Measurements from ENCODE around the gene MKS1.

MKS1 gene

GRCh38 chr17:58215685-58216084 is 3.4 kb downstream of the MKS1 start:
- Histone ChIP-seq H3K9me2 (replicated peaks; ENCODE audit: low read depth, low read length) (no peaks in the 10 kb centered on the region), H4K20me1 (ENCODE audit: insufficient read depth, low read length, poor library complexity, severe bottlenecking) (no peaks in the 10 kb centered on the region), H3K9ac (ENCODE audit: low read depth, low read length, poor library complexity, severe bottlenecking) (no peak overlapping the region), H3K9me3 (ENCODE audit: insufficient read depth, low read depth, low read length) (no peaks in the 10 kb centered on the region), H3K4me1 (ENCODE audit: insufficient read depth, low read length, poor library complexity, severe bottlenecking) (peaks cover 13% of the 10 kb centered on the region), H3K27me3 (ENCODE audit: insufficient read depth, low read length, poor library complexity, severe bottlenecking) (no peaks in the 10 kb centered on the region), H3K79me2 (ENCODE audit: insufficient read depth, low read length) (no peaks in the 10 kb centered on the region), H2AFZ (ENCODE audit: low read length) (no peak overlapping the region), H3K4me2 (ENCODE audit: low read depth, low read length, poor library complexity, severe bottlenecking) (no peak overlapping the region), H3F3A (ENCODE audit: low read depth) (no peaks in the 10 kb centered on the region), H3K4me3 (ENCODE audit: low read length, poor library complexity, severe bottlenecking) (no peak overlapping the region), H3K36me3 (ENCODE audit: insufficient read depth, low read length) (peaks cover 5% of the 10 kb centered on the region; the same call in 1 of the 2 replicates)
- TF ChIP-seq EZH2phosphoT487 (IDR thresholded peaks at IDR 0.05; ENCODE audit: borderline replicate concordance) (no peak), CTCF (conservative IDR thresholded peaks at IDR 0.05; ENCODE audit: low read length) (peak; percentile 33; the same call in 1 of the 2 replicates)

- no peak overlapping the region for H2AFZ ChIP-seq (ENCODE audit: low read length)
- no peak overlapping the region for H3K4me2 ChIP-seq (ENCODE audit: low read depth, low read length, poor library complexity, severe bottlenecking)
- no peaks in the 10 kb centered on the region for H3K9me2 ChIP-seq (replicated peaks; ENCODE audit: low read depth, low read length)
- no peaks in the 10 kb centered on the region for H3F3A ChIP-seq (ENCODE audit: low read depth)
- H3K27me3 ChIP-seq (ENCODE audit: insufficient read depth, low read length, poor library complexity, severe bottlenecking): no peaks in the 10 kb centered on the region
- H4K20me1 ChIP-seq (ENCODE audit: insufficient read depth, low read length, poor library complexity, severe bottlenecking): no peaks in the 10 kb centered on the region
- H3K9ac ChIP-seq (ENCODE audit: low read depth, low read length, poor library complexity, severe bottlenecking): no peak overlapping the region
- H3K4me1 ChIP-seq (ENCODE audit: insufficient read depth, low read length, poor library complexity, severe bottlenecking): no peaks in the 10 kb centered on the region
- H3K36me3 ChIP-seq (ENCODE audit: insufficient read depth, low read length): peaks cover 5% of the 10 kb centered on the region; the same call in 1 of the 2 replicates
- no peaks in the 10 kb centered on the region for H3K79me2 ChIP-seq (ENCODE audit: insufficient read depth, low read length)
- peak; percentile 55 for TF ChIP-seq CTCF (conservative IDR thresholded peaks at IDR 0.05; ENCODE audit: low read length)
- TF ChIP-seq EZH2phosphoT487 (IDR thresholded peaks at IDR 0.05; ENCODE audit: borderline replicate concordance): no peak
- H3K4me3 ChIP-seq (ENCODE audit: low read length, poor library complexity, severe bottlenecking): no peak overlapping the region
- H3K9me3 ChIP-seq (ENCODE audit: insufficient read depth, low read depth, low read length): no peaks in the 10 kb centered on the region
Observed at GRCh38 chr17:58210922-58211321, 8.1 kb downstream of the MKS1 start.

GRCh38 chr17:58208344-58208743 is 10.7 kb downstream of the MKS1 start:
- Histone ChIP-seq H3K27me3 (ENCODE audit: insufficient read depth, low read length, poor library complexity, severe bottlenecking) (no peaks in the 10 kb centered on the region), H3K79me2 (ENCODE audit: insufficient read depth, low read length) (no peaks in the 10 kb centered on the region), H3K9me2 (replicated peaks; ENCODE audit: low read depth, low read length) (no peaks in the 10 kb centered on the region), H3K4me2 (ENCODE audit: low read depth, low read length, poor library complexity, severe bottlenecking) (no peak overlapping the region), H3K4me3 (ENCODE audit: low read length, poor library complexity, severe bottlenecking) (no peak overlapping the region), H3F3A (ENCODE audit: low read depth) (no peaks in the 10 kb centered on the region), H3K9me3 (ENCODE audit: insufficient read depth, low read depth, low read length) (no peaks in the 10 kb centered on the region), H3K36me3 (ENCODE audit: insufficient read depth, low read length) (peaks cover 5% of the 10 kb centered on the region; the same call in 1 of the 2 replicates), H3K4me1 (ENCODE audit: insufficient read depth, low read length, poor library complexity, severe bottlenecking) (no peaks in the 10 kb centered on the region), H2AFZ (ENCODE audit: low read length) (no peak overlapping the region), H3K9ac (ENCODE audit: low read depth, low read length, poor library complexity, severe bottlenecking) (no peak overlapping the region), H4K20me1 (ENCODE audit: insufficient read depth, low read length, poor library complexity, severe bottlenecking) (no peaks in the 10 kb centered on the region)
- no peak for TF ChIP-seq EZH2phosphoT487 (IDR thresholded peaks at IDR 0.05; ENCODE audit: borderline replicate concordance)

GRCh38 chr17:58207451-58207850 is 11.6 kb downstream of the MKS1 start:
- H3K4me3 ChIP-seq (ENCODE audit: low read length, poor library complexity, severe bottlenecking): no peak overlapping the region
- H3K9me3 ChIP-seq (ENCODE audit: insufficient read depth, low read depth, low read length): no peaks in the 10 kb centered on the region
- H3K9ac ChIP-seq (ENCODE audit: low read depth, low read length, poor library complexity, severe bottlenecking): no peak overlapping the region
- TF ChIP-seq EZH2phosphoT487 (IDR thresholded peaks at IDR 0.05; ENCODE audit: borderline replicate concordance) (no peak), CTCF (conservative IDR thresholded peaks at IDR 0.05; ENCODE audit: low read length) (no peak)
- H3K4me1 ChIP-seq (ENCODE audit: insufficient read depth, low read length, poor library complexity, severe bottlenecking): no peaks in the 10 kb centered on the region
- no peaks in the 10 kb centered on the region for H3K79me2 ChIP-seq (ENCODE audit: insufficient read depth, low read length)
- no peaks in the 10 kb centered on the region for H3F3A ChIP-seq (ENCODE audit: low read depth)
- peaks cover under 1% of the 10 kb centered on the region; the same call in 1 of the 2 replicates for H3K36me3 ChIP-seq (ENCODE audit: insufficient read depth, low read length)
- no peaks in the 10 kb centered on the region for H3K9me2 ChIP-seq (replicated peaks; ENCODE audit: low read depth, low read length)
- H4K20me1 ChIP-seq (ENCODE audit: insufficient read depth, low read length, poor library complexity, severe bottlenecking): no peaks in the 10 kb centered on the region
- H3K27me3 ChIP-seq (ENCODE audit: insufficient read depth, low read length, poor library complexity, severe bottlenecking): no peaks in the 10 kb centered on the region
- H3K4me2 ChIP-seq (ENCODE audit: low read depth, low read length, poor library complexity, severe bottlenecking): no peak overlapping the region
- H2AFZ ChIP-seq (ENCODE audit: low read length): no peak overlapping the region
